ENCODE measurements around the gene PTPRE. TPM values are rescaled to one million over a fixed set of nuclear protein-coding genes. Genes with fewer than 3 reads are reported as not detected.

Gene PTPRE
- total RNA-seq, 1 experiment from 2014 or later: 0.70 TPM

- Mint-ChIP-seq H3K4me1 (0 out of 4 replicates have a peak, but pooled peaks cover 0 to 7% of the 10 kb centered on the region in 2 experiments), H3K36me3 (ENCODE audit: insufficient read depth in 1 of 3, low read depth in 3 of 3) (no peaks in the 10 kb centered on the region), H3K4me3 (no peak overlapping the region), H3K27me3 (ENCODE audit: low read depth) (peaks cover 7% of the 10 kb centered on the region; the same call in 1 of the 2 replicates), H3K27ac (no peak overlapping the region), H3K9me3 (no peaks in the 10 kb centered on the region)
- Histone ChIP-seq H3K27me3 (ENCODE audit: insufficient read depth, low read length) (no peaks in the 10 kb centered on the region), H3K23me2 (ENCODE audit: insufficient read length, low read depth, low read length, poor library complexity, severe bottlenecking) (no peaks in the 10 kb centered on the region), H3K23ac (ENCODE audit: insufficient read length, low read depth, low read length) (no peak overlapping the region), H4K20me1 (ENCODE audit: control insufficient read depth, insufficient read depth, insufficient read length) (no peaks in the 10 kb centered on the region), H3K4me2 (ENCODE audit: insufficient read depth, insufficient read length, low read length) (no peak overlapping the region), H3K4ac (ENCODE audit: low read depth, low read length) (no peak overlapping the region), H2BK120ac (ENCODE audit: low read depth, low read length, poor library complexity, severe bottlenecking) (no peak overlapping the region), H2BK15ac (ENCODE audit: low read depth, low read length) (no peak overlapping the region), H3K9ac (ENCODE audit: extremely low read depth, insufficient read length, low read length) (no peak overlapping the region), H2AFZ (ENCODE audit: low read length) (no peak overlapping the region), H3K79me2 (ENCODE audit: insufficient read depth, low read length) (no peaks in the 10 kb centered on the region), H4K91ac (ENCODE audit: insufficient read length, low read depth, low read length) (no peak overlapping the region), H3K4me1 (ENCODE audit: insufficient read depth, low read length) (no peaks in the 10 kb centered on the region), H3K79me1 (ENCODE audit: insufficient read depth, low read depth, low read length, poor library complexity, severe bottlenecking) (no peaks in the 10 kb centered on the region), H2BK12ac (ENCODE audit: insufficient read length, low read depth, low read length) (no peak overlapping the region), H3K18ac (ENCODE audit: insufficient read length, low read depth, low read length) (no peak overlapping the region), H3K56ac (ENCODE audit: insufficient read length, low read depth, low read length) (no peak overlapping the region), H3K27ac (ENCODE audit: insufficient read length, low read depth, low read length) (no peak overlapping the region), H2AK5ac (ENCODE audit: insufficient read length, low read length) (no peak overlapping the region), H2BK5ac (ENCODE audit: insufficient read length, low read length) (no peak overlapping the region), H3T11ph (ENCODE audit: low read length) (no peak overlapping the region), H4K8ac (replicated peaks; ENCODE audit: insufficient read length, low read depth, low read length) (no peak overlapping the region), H2BK20ac (ENCODE audit: low read depth, low read length, poor library complexity, severe bottlenecking) (no peak overlapping the region), H3K14ac (ENCODE audit: insufficient read depth, low read length) (no peak overlapping the region), H3K9me3 (ENCODE audit: control insufficient read depth, low read depth, low read length) (no peaks in the 10 kb centered on the region), H4K5ac (ENCODE audit: insufficient read length, low read depth, low read length) (no peak overlapping the region)
- no CpG with 5 or more reads among the region's 6 CpGs for WGBS (ENCODE audit: extremely low coverage, insufficient read length, low lambda C conversion rate)
- DNase-seq: no peak
- no peak for TF ChIP-seq CTCF (conservative IDR thresholded peaks at IDR 0.05)
These were observed 89.0 kb downstream of the PTPRE start for GRCh38 chr10:127995939-127996338.

Measured in H9 (cell line).